Uterus (tissue), 4 donors: ENCODE results near the gene MTX3. TPM values are rescaled to one million over a fixed set of nuclear protein-coding genes. Genes with fewer than 3 reads are reported as not detected.

Experiments
- DNase-seq, 2 donors: peaks; one replicate each; pipeline ENCODE4 v3.0.0-alpha.2; 2019 to 2020
- H3K27ac ChIP-seq, 2 donors: fragments of 200-600 bp; sonication (generic); 1 replicate in 1 of 2; 2 replicates in 1 of 2; pipeline ENCODE4 v1.5.1; 2016 to 2018
- H3K27me3 ChIP-seq, 2 donors: fragments of 200-600 bp; sonication (generic); one replicate each; pipeline ENCODE4 v1.5.1; 2018 to 2019; ENCODE audit warnings: control low read depth in 1 of 2
- H3K36me3 ChIP-seq, 2 donors: fragments of 200-600 bp; sonication (generic); one replicate each; pipeline ENCODE4 v1.5.1; 2019; ENCODE audit warnings: control low read depth in 1 of 2
- H3K4me1 ChIP-seq, 2 donors: fragments of 200-600 bp; sonication (generic); one replicate each; pipeline ENCODE4 v1.5.1; 2018 to 2019; ENCODE audit warnings: control low read depth in 1 of 2
- H3K4me3 ChIP-seq, 2 donors: fragments of 200-600 bp; sonication (generic); 1 replicate in 1 of 2; 2 replicates in 1 of 2; pipeline ENCODE4 v1.5.1; 2018 to 2019; ENCODE audit warnings: mild to moderate bottlenecking in 1 of 2
- H3K9me3 ChIP-seq, 2 donors: fragments of 200-600 bp; sonication (generic); one replicate each; pipeline ENCODE4 v1.5.1; 2019; ENCODE audit warnings: control low read depth in 1 of 2
- POLR2A ChIP-seq, 2 donors: fragments of 450-650 bp; IDR thresholded peaks; one replicate each; pipeline ENCODE4 v1.6.1; 2016; ENCODE audit warnings: antibody characterized with exemption in 2 of 2, mild to moderate bottlenecking in 1 of 2, moderate library complexity in 1 of 2
- intact Hi-C: fragments of 100-400 bp; cut with DNase I; formaldehyde crosslinking; loops from one replicate; pipeline ENCODE4 v1.15.1; 2023; ENCODE audit warnings: low total_unique reads
- total RNA-seq, 4 donors: library from RNA; depleted of rRNA in 3 of 4; stranded (reverse); fragments of >200 nt in 3 of 4; gene quantifications; one replicate each; pipeline versions ENCODE4 v1.1.0 to v1.2.4, GENCODE V29; 2014 to 2023
- TF ChIP-seq, protein P1 (sequence below), 4 experiments: fragments of 200-600 bp in 2 of 4; fragments of 450-650 bp in 2 of 4; sonication (generic) in 2 of 4; IDR thresholded peaks; one replicate each; pipeline ENCODE4 v1.5.1; 2016 to 2019; ENCODE audit warnings: antibody characterized with exemption in 4 of 4, mild to moderate bottlenecking in 2 of 4, moderate library complexity in 1 of 4
- donor health status: DM: yes; HTN: yes; CAD: no.

Gene MTX3
- total RNA-seq, 4 donors from 2014 or later, result 6.4 to 52.3 (median 15.8) TPM

GRCh38 chr5:80031109-80031508, 40.0 kb upstream of the MTX3 start:
- H3K4me3 ChIP-seq, result no peak overlapping the region

DNA sequence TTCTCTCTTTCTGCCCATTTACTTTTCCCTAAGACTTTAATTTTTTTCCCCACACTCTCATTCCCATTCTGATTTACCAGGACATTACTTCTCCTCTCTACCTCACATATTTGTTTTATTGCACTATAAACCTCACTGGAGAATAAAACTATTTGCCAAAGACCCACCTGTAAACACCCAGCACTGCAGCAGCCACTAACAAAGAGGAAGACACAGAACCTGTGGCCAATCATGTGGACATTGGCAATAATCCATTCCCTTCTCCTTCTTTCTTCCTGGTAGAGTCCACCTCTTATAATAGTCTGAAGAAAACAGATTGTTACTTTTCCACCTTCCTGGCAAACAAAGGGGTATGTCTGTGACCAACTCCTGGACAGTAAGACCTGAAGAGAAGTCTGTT, 35.8 kb upstream of the MTX3 start:
- Histone ChIP-seq H3K27ac (no peak overlapping the region), H3K4me3 (no peak overlapping the region), H3K4me1 (no peaks in the 10 kb centered on the region), H3K27me3 (no peaks in the 10 kb centered on the region), H3K36me3 (no peaks in the 10 kb centered on the region), H3K9me3 (no peaks in the 10 kb centered on the region)
- no peak for DNase-seq
- intact Hi-C loops, result no loop called here
- no peak for TF ChIP-seq POLR2A (IDR thresholded peaks at IDR 0.05)
- TF ChIP-seq, protein P1, sequence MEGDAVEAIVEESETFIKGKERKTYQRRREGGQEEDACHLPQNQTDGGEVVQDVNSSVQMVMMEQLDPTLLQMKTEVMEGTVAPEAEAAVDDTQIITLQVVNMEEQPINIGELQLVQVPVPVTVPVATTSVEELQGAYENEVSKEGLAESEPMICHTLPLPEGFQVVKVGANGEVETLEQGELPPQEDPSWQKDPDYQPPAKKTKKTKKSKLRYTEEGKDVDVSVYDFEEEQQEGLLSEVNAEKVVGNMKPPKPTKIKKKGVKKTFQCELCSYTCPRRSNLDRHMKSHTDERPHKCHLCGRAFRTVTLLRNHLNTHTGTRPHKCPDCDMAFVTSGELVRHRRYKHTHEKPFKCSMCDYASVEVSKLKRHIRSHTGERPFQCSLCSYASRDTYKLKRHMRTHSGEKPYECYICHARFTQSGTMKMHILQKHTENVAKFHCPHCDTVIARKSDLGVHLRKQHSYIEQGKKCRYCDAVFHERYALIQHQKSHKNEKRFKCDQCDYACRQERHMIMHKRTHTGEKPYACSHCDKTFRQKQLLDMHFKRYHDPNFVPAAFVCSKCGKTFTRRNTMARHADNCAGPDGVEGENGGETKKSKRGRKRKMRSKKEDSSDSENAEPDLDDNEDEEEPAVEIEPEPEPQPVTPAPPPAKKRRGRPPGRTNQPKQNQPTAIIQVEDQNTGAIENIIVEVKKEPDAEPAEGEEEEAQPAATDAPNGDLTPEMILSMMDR (IDR thresholded peaks at IDR 0.05), result no peak

More at GRCh38 chr5:80031109-80031508, 40.0 kb upstream of the MTX3 start:
- Histone ChIP-seq H3K9me3 (no peaks in the 10 kb centered on the region), H3K36me3 (no peaks in the 10 kb centered on the region), H3K27ac (no peak overlapping the region), H3K4me1 (no peaks in the 10 kb centered on the region), H3K27me3 (peaks cover 5 to 10% of the 10 kb centered on the region in 2 donors)
- intact Hi-C loops, result no loop called here
- DNase-seq, result no peak
- TF ChIP-seq, protein P1 (IDR thresholded peaks at IDR 0.05), result no peak
- no peak for TF ChIP-seq POLR2A (IDR thresholded peaks at IDR 0.05)

DNA sequence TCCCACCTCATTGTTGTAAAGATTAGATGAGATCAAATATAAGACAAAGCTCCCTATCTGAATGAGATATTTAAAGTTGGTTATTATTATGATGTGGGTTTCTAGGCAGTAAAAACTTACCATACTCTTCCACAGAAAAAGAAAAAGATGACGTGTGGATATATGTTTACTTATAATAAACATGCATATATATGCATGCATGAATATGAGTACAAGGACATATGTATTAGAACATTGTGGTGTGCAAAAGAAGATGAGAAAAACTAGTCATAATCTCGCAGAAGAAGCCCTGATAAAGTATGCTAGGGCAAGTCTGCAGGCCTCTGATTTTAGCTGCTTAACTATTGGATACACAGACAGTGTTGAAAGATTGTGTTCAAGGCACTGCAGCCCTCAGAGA, 34.0 kb upstream of the MTX3 start:
- intact Hi-C loops, result no loop called here
- no peak for TF ChIP-seq POLR2A (IDR thresholded peaks at IDR 0.05)
- TF ChIP-seq, protein P1 (IDR thresholded peaks at IDR 0.05), result no peak
- H3K9me3 ChIP-seq, result no peaks in the 10 kb centered on the region
- no peaks in the 10 kb centered on the region for H3K36me3 ChIP-seq
- H3K27ac ChIP-seq, result no peak overlapping the region
- no peaks in the 10 kb centered on the region for H3K4me1 ChIP-seq
- no peak overlapping the region for H3K4me3 ChIP-seq
- DNase-seq, result no peak
- H3K27me3 ChIP-seq, result no peaks in the 10 kb centered on the region

- intact Hi-C loops, result no loop called here
Observed at GRCh38 chr5:80010754-80011392, 19.8 kb upstream of the MTX3 start.

More at GRCh38 chr5:80010754-80011392, 19.8 kb upstream of the MTX3 start:
- H3K4me1 ChIP-seq, result no peaks in the 10 kb centered on the region
- no peak overlapping the region for H3K4me3 ChIP-seq
- no peaks in the 10 kb centered on the region for H3K9me3 ChIP-seq
- H3K27me3 ChIP-seq, result no peaks in the 10 kb centered on the region
- TF ChIP-seq, protein P1 (IDR thresholded peaks at IDR 0.05), result no peak
- no peak for TF ChIP-seq POLR2A (IDR thresholded peaks at IDR 0.05)
- no peaks in the 10 kb centered on the region for H3K36me3 ChIP-seq
- H3K27ac ChIP-seq, result no peak overlapping the region
- no peak for DNase-seq
